ENCODE results near the gene PCDH15.

- TF ChIP-seq CTCF (IDR thresholded peaks at IDR 0.05) (no peak), POLR2A (IDR thresholded peaks at IDR 0.05) (no peak)
Measured at GRCh38 chr10:53840653-53841052, 960.4 kb downstream of the PCDH15 start.
